H9 (cell line): Measurements from ENCODE around the gene SCRN2. TPM values are rescaled to one million over a fixed set of nuclear protein-coding genes. Genes with fewer than 3 reads are reported as not detected.

ENCODE experiments used
- DNase-seq: peaks from one replicate; pipeline ENCODE4 v3.0.0-alpha.2; 2017
- H2AFZ ChIP-seq: one replicate; pipeline ENCODE4 v1.6.1; 2013; ENCODE audit warnings: mild to moderate bottlenecking, low read length, control low read depth, moderate library complexity
- H2AK5ac ChIP-seq: 2 replicates; pipeline ENCODE4 v1.6.1; 2013; ENCODE audit warnings: low read length, control low read depth, mixed read lengths; ENCODE audit not compliant: insufficient read length
- H2BK120ac ChIP-seq: one replicate; pipeline ENCODE4 v1.6.1; 2013; ENCODE audit warnings: low read depth, mild to moderate bottlenecking, low read length, control low read depth, inconsistent platforms; ENCODE audit not compliant: poor library complexity, severe bottlenecking
- H2BK12ac ChIP-seq: 2 replicates; pipeline ENCODE4 v1.6.1; 2013; ENCODE audit warnings: low read length, control low read depth, mixed read lengths, low read depth; ENCODE audit not compliant: insufficient read length
- H2BK15ac ChIP-seq: 2 replicates; pipeline ENCODE4 v1.6.1; 2013; ENCODE audit warnings: low read depth, low read length, control low read depth
- H2BK20ac ChIP-seq: one replicate; pipeline ENCODE4 v1.6.1; 2013; ENCODE audit warnings: low read depth, mild to moderate bottlenecking, low read length, control low read depth, inconsistent platforms; ENCODE audit not compliant: poor library complexity, severe bottlenecking
- H2BK5ac ChIP-seq: 2 replicates; pipeline ENCODE4 v1.6.1; 2013; ENCODE audit warnings: low read length, control low read depth, mixed read lengths; ENCODE audit not compliant: insufficient read length
- H3K14ac ChIP-seq: 2 replicates; pipeline ENCODE4 v1.6.1; 2013; ENCODE audit warnings: low read length, control low read depth; ENCODE audit not compliant: insufficient read depth
- H3K18ac ChIP-seq: 2 replicates; pipeline ENCODE4 v1.6.1; 2013; ENCODE audit warnings: low read depth, mild to moderate bottlenecking, mixed read lengths, low read length, control low read depth; ENCODE audit not compliant: insufficient read length
- H3K23ac ChIP-seq: 2 replicates; pipeline ENCODE4 v1.6.1; 2013; ENCODE audit warnings: low read length, control low read depth, mixed read lengths, low read depth; ENCODE audit not compliant: insufficient read length
- H3K23me2 ChIP-seq: 2 replicates; pipeline ENCODE4 v1.6.1; 2013; ENCODE audit warnings: low read depth, mild to moderate bottlenecking, mixed read lengths, low read length, control low read depth; ENCODE audit not compliant: insufficient read length, poor library complexity, severe bottlenecking
- H3K27ac ChIP-seq: 2 replicates; pipeline ENCODE4 v1.5.1; 2013; ENCODE audit warnings: low read length, control low read depth, mixed read lengths, low read depth; ENCODE audit not compliant: insufficient read length
- H3K27me3 ChIP-seq: 2 replicates; pipeline ENCODE4 v1.6.1; 2013; ENCODE audit warnings: low read length, control low read depth, inconsistent platforms; ENCODE audit not compliant: insufficient read depth
- H3K4ac ChIP-seq: 2 replicates; pipeline ENCODE4 v1.6.1; 2013; ENCODE audit warnings: low read depth, mild to moderate bottlenecking, control low read depth, inconsistent platforms, low read length, moderate library complexity
- H3K4me1 ChIP-seq: 2 replicates; pipeline ENCODE4 v1.6.1; 2013; ENCODE audit warnings: low read length, control low read depth, inconsistent platforms; ENCODE audit not compliant: insufficient read depth
- H3K4me2 ChIP-seq: 2 replicates; pipeline ENCODE4 v1.6.1; 2013; ENCODE audit warnings: low read length, control low read depth, mixed read lengths; ENCODE audit not compliant: insufficient read length, insufficient read depth
- H3K56ac ChIP-seq: 2 replicates; pipeline ENCODE4 v1.6.1; 2013; ENCODE audit warnings: low read depth, mild to moderate bottlenecking, mixed read lengths, low read length, control low read depth; ENCODE audit not compliant: insufficient read length
- H3K79me1 ChIP-seq: 2 replicates; pipeline ENCODE4 v1.6.1; 2013; ENCODE audit warnings: low read depth, mild to moderate bottlenecking, moderate library complexity, low read length, control low read depth, inconsistent platforms; ENCODE audit not compliant: insufficient read depth, poor library complexity, severe bottlenecking
- H3K79me2 ChIP-seq: 2 replicates; pipeline ENCODE4 v1.6.1; 2013; ENCODE audit warnings: low read length, control low read depth, inconsistent platforms; ENCODE audit not compliant: insufficient read depth
- H3K9ac ChIP-seq: 2 replicates; pipeline ENCODE4 v1.6.1; 2013; ENCODE audit warnings: low read length, control low read depth, mixed read lengths; ENCODE audit not compliant: insufficient read length; ENCODE audit errors: extremely low read depth
- H3K9me3 ChIP-seq: one replicate; pipeline ENCODE4 v1.6.1; 2013; ENCODE audit warnings: low read depth, low read length, inconsistent platforms; ENCODE audit not compliant: control insufficient read depth
- H3T11ph ChIP-seq: one replicate; pipeline ENCODE4 v1.6.1; 2013; ENCODE audit warnings: mild to moderate bottlenecking, low read length, control low read depth, inconsistent platforms
- H4K20me1 ChIP-seq: one replicate; pipeline ENCODE4 v1.6.1; 2013; ENCODE audit not compliant: control insufficient read depth, insufficient read length, insufficient read depth
- H4K5ac ChIP-seq: 2 replicates; pipeline ENCODE4 v1.6.1; 2013; ENCODE audit warnings: low read depth, mild to moderate bottlenecking, mixed read lengths, low read length, control low read depth; ENCODE audit not compliant: insufficient read length
- H4K8ac ChIP-seq: replicated peaks from 2 replicates; pipeline ENCODE4 v1.6.1; 2013; ENCODE audit warnings: low read length, control low read depth, mixed read lengths, low read depth; ENCODE audit not compliant: insufficient read length
- H4K91ac ChIP-seq: 2 replicates; pipeline ENCODE4 v1.6.1; 2013; ENCODE audit warnings: low read depth, mild to moderate bottlenecking, moderate library complexity, mixed read lengths, low read length, control low read depth; ENCODE audit not compliant: insufficient read length
- H3K27ac Mint-ChIP-seq, 3 experiments: 2 replicates in 2 of 3; 3 replicates in 1 of 3; pipeline ENCODE4 v1.8.0; 2020 to 2021; ENCODE audit warnings: mixed read lengths in 3 of 3, mild to moderate bottlenecking in 1 of 3, moderate library complexity in 1 of 3
- H3K27me3 Mint-ChIP-seq: 2 replicates; pipeline ENCODE4 v1.8.0; 2021; ENCODE audit warnings: low read depth, mild to moderate bottlenecking, moderate library complexity, mixed read lengths
- H3K36me3 Mint-ChIP-seq, 3 experiments: 2 replicates in 2 of 3; 3 replicates in 1 of 3; pipeline ENCODE4 v1.8.0; 2020 to 2021; ENCODE audit warnings: low read depth in 3 of 3, mixed read lengths in 3 of 3; ENCODE audit not compliant: insufficient read depth in 1 of 3
- H3K4me1 Mint-ChIP-seq, 2 experiments: 2 replicates each; pipeline ENCODE4 v1.8.0; 2020; ENCODE audit warnings: mixed read lengths in 2 of 2
- H3K4me3 Mint-ChIP-seq, 2 experiments: 2 replicates in 1 of 2; 3 replicates in 1 of 2; pipeline ENCODE4 v1.8.0; 2020 to 2021; ENCODE audit warnings: mild to moderate bottlenecking in 2 of 2, mixed read lengths in 2 of 2, moderate library complexity in 1 of 2
- H3K9me3 Mint-ChIP-seq, 2 experiments: 2 replicates in 1 of 2; 3 replicates in 1 of 2; pipeline ENCODE4 v1.8.0; 2020; ENCODE audit warnings: mild to moderate bottlenecking in 2 of 2, mixed read lengths in 2 of 2, moderate library complexity in 1 of 2
- WGBS: extraction: QIAGEN DNeasy Blood & Tissue Kit; methylation state at CpG from one replicate; pipeline ENCODE4 v1.1.7; 2013; ENCODE audit warnings: missing lambda C conversion rate, low lambda C conversion rate, mixed read lengths; ENCODE audit not compliant: insufficient read length; ENCODE audit errors: extremely low coverage; 5-methylcytosine and 5-hydroxymethylcytosine counted together
- total RNA-seq: library from RNA; stranded (reverse); gene quantifications from 2 replicates; pipeline ENCODE4 v1.2.1, GENCODE V29; 2021
- TF ChIP-seq, protein P1 (sequence below): fragments of 200-600 bp; sonication (generic); conservative IDR thresholded peaks from 3 replicates; pipeline ENCODE4 v1.8.0; 2021; ENCODE audit warnings: antibody characterized with exemption, mild to moderate bottlenecking

Gene SCRN2
- total RNA-seq, 1 experiment from 2014 or later: 34.0 TPM

DNA sequence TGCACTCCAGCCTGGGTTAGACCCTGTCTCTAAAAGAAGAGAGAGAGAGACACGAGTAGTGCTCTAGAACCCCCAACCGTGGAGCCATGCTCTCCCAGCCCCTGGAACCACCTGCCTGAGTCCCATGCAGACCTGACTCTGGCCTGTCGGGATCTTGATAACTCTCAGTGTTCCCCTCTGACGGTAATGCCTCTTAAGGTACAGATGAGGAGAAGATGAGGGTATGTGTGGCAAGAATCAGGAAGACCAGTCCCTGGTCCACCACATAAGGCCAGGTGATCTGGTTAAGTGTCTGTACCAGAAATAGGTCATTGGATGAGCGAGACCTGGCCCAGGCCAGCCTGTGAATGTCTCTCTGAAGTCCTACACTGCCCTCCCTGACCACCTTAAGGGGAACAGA, 37.9 kb downstream of the SCRN2 start:
- Histone ChIP-seq H3K4ac (no peak overlapping the region), H2AFZ (no peak overlapping the region), H3K23me2 (no peaks in the 10 kb centered on the region), H3K18ac (no peak overlapping the region), H3K27me3 (no peaks in the 10 kb centered on the region; the same call in 1 of the 2 replicates), H3K9ac (no peak overlapping the region), H4K91ac (no peak overlapping the region), H2AK5ac (no peak overlapping the region), H3K79me2 (no peaks in the 10 kb centered on the region), H4K8ac (no peak overlapping the region), H2BK20ac (no peak overlapping the region), H3K27ac (no peak overlapping the region), H3K56ac (no peak overlapping the region), H3K79me1 (no peaks in the 10 kb centered on the region), H3K4me2 (no peak overlapping the region), H3T11ph (no peak overlapping the region), H2BK15ac (no peak overlapping the region), H3K9me3 (no peaks in the 10 kb centered on the region), H2BK5ac (no peak overlapping the region), H4K5ac (no peak overlapping the region), H3K14ac (no peak overlapping the region), H4K20me1 (no peaks in the 10 kb centered on the region), H2BK12ac (no peak overlapping the region), H3K4me1 (no peaks in the 10 kb centered on the region), H3K23ac (no peak overlapping the region), H2BK120ac (no peak overlapping the region)
- Mint-ChIP-seq H3K9me3 (no peaks in the 10 kb centered on the region), H3K4me3 (no peak overlapping the region), H3K36me3 (peaks cover 0 to 7% (median 0%) of the 10 kb centered on the region in 3 experiments; a peak in 3 of 7 replicates), H3K4me1 (no peaks in the 10 kb centered on the region), H3K27me3 (peaks cover 7% of the 10 kb centered on the region), H3K27ac (no peak overlapping the region)
- no CpG with 5 or more reads among the region's 5 CpGs for WGBS
- DNase-seq: no peak
- TF ChIP-seq, protein P1, sequence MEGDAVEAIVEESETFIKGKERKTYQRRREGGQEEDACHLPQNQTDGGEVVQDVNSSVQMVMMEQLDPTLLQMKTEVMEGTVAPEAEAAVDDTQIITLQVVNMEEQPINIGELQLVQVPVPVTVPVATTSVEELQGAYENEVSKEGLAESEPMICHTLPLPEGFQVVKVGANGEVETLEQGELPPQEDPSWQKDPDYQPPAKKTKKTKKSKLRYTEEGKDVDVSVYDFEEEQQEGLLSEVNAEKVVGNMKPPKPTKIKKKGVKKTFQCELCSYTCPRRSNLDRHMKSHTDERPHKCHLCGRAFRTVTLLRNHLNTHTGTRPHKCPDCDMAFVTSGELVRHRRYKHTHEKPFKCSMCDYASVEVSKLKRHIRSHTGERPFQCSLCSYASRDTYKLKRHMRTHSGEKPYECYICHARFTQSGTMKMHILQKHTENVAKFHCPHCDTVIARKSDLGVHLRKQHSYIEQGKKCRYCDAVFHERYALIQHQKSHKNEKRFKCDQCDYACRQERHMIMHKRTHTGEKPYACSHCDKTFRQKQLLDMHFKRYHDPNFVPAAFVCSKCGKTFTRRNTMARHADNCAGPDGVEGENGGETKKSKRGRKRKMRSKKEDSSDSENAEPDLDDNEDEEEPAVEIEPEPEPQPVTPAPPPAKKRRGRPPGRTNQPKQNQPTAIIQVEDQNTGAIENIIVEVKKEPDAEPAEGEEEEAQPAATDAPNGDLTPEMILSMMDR: no peak
